Measurements from ENCODE around the gene ZCCHC14.

- TF ChIP-seq POLR2AphosphoS5 (IDR thresholded peaks at IDR 0.05) (no peak), POLR2A (IDR thresholded peaks at IDR 0.05) (no peak), EP300 (IDR thresholded peaks at IDR 0.05) (no peak)
- TF ChIP-seq, protein P1, sequence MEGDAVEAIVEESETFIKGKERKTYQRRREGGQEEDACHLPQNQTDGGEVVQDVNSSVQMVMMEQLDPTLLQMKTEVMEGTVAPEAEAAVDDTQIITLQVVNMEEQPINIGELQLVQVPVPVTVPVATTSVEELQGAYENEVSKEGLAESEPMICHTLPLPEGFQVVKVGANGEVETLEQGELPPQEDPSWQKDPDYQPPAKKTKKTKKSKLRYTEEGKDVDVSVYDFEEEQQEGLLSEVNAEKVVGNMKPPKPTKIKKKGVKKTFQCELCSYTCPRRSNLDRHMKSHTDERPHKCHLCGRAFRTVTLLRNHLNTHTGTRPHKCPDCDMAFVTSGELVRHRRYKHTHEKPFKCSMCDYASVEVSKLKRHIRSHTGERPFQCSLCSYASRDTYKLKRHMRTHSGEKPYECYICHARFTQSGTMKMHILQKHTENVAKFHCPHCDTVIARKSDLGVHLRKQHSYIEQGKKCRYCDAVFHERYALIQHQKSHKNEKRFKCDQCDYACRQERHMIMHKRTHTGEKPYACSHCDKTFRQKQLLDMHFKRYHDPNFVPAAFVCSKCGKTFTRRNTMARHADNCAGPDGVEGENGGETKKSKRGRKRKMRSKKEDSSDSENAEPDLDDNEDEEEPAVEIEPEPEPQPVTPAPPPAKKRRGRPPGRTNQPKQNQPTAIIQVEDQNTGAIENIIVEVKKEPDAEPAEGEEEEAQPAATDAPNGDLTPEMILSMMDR (IDR thresholded peaks at IDR 0.05): no peak
Measured at GRCh38 chr16:87420026-87421002, 72.5 kb downstream of the ZCCHC14 start.
